ENCODE measurements around the gene VPS4A.

DNA sequence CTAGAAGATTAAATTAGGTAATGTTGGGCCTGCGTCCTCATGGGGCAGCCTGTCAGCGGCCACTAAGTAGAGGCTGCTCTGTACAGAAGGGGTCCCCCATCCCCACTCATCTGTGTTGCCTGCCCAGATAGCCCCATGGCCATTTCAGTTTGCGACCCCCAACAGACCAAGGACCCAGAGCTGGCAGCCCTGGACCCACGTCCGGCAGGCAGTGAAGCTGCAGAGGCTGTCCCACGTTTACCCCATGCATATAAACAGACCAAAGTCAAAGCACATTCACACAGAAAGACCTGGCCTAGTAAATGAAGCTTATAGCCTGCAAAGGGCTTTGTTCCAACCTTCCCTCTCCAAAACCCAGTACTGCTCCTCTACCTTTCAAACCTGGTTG, 14.6 kb downstream of the VPS4A start:
- TF ChIP-seq SUZ12 (IDR thresholded peaks at IDR 0.05; ENCODE audit: extremely low read depth, insufficient read depth, insufficient read length) (no peak), YY1 (IDR thresholded peaks at IDR 0.05; ENCODE audit: insufficient read depth, insufficient read length) (no peak), ZNF274 (IDR thresholded peaks at IDR 0.05; ENCODE audit: low read depth, low read length) (no peak)

Data from NT2/D1 (cell line).